C4-2B (cell line): ENCODE data around the gene RRN3.
A peak's percentile ranks its signal among the peaks of the same experiment; 100 is the strongest.
"Not testable (repeated sequence)": the region's sequence is repeated elsewhere in the genome, so short reads cannot be mapped to it uniquely, and the experiment has no call there.

Experiments used
- H3K27ac ChIP-seq: fragments of 450-650 bp; 2 replicates; pipeline ENCODE4 v1.5.1; 2017
- CTCF ChIP-seq: fragments of 450-650 bp; conservative IDR thresholded peaks from 2 replicates; pipeline ENCODE4 v1.5.1; 2017; ENCODE audit warnings: mild to moderate bottlenecking
- ZFX ChIP-seq: fragments of 450-650 bp; IDR thresholded peaks from 2 replicates; pipeline ENCODE4 v1.6.1; 2017

RRN3 gene

GRCh38 chr16:15100372-15100987 lies 6.4 kb upstream of the RRN3 start:
- not testable (repeated sequence) for H3K27ac ChIP-seq

GRCh38 chr16:15099366-15099909 lies 5.4 kb upstream of the RRN3 start:
- not testable (repeated sequence) for H3K27ac ChIP-seq

DNA sequence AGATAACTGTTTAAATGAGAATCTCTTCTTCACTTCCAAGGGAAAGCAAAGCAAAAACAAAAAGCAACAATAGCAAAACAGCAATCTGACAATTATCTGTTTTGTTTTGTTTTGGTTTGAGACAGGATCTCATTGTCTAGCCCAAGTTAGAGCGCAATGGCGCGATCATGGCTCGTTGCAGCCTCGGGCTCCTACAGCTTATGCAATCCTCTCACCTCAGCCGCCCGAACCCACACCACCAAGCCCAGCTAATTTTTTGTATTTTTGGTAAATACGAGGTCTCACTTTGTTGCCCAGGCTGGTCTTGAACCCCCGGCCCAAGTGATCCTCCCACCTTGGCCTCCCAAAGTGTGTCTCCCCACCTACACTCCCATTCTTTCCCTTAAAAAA lies 2.5 kb upstream of the RRN3 start:
- H3K27ac ChIP-seq: not testable (repeated sequence)

DNA sequence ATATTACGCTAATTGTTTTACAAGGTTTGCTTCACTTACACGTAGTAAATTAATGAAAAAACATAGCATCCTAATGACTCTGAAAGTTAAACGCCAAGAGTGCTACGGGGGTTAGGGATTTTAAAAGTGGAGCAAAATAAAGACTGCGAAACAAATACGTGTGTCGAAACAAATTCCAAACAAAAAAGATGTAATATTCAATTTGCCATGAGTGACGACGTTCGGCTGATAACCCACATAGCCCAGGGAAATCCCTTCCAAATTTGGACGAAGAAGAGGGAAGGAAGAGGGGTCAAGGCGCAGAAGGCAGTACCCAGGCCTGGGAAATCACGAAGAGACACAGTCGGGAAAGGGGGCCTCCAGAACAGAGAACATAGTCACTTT lies 509 bp downstream of the RRN3 start:
- peak overlapping the region; percentile 47 for H3K27ac ChIP-seq

DNA sequence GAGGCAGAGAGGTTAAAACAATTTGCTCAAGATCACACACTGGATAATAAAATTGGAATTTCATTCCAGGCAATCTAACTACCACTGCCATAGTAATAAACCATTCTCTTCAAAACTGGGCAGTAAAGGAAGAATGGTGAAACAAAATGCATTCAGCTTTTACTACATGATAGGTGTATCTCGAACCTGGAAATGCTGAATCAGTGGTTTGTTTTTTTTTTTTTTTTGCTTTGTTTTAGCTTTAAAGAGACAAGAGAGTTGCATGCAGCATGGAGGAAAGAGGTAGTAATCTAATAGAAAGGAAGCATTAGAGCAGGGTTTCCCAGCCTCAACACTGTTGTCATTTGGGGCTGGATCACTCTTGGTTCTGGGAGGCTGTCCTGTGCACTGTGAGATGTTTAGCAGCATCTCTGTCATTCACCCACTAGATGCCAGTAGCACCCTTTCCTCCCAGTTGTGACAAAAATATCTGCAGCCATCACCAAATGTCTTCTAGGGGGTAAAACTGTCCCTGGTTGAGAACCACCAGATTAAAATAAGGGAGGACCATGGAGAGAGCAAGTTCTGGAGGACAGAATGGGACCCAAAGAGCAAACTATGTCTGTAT lies 3.3 kb downstream of the RRN3 start:
- not testable (repeated sequence) for H3K27ac ChIP-seq

DNA sequence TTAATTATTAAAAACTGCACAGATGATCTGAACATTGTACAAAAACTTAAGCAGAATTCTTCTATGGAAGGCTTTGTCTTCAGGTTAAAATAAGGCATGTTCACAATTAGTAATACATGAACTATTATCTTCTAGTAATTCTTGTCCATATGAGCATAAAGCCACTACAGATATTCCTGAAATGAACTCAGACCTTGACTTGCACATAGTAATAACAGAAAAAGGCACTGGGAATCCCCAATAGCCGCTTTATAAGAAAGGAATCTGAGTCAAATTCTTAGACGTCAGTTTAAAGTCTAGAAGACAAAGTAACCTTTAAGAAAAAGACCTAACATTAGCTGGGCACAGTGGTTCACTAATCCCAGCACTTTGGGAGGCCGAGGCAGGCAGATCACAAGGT lies 11.3 kb downstream of the RRN3 start:
- not testable (repeated sequence) for H3K27ac ChIP-seq

- not testable (repeated sequence) for H3K27ac ChIP-seq
Measured at GRCh38 chr16:15080883-15081282, 13.2 kb downstream of the RRN3 start.

DNA sequence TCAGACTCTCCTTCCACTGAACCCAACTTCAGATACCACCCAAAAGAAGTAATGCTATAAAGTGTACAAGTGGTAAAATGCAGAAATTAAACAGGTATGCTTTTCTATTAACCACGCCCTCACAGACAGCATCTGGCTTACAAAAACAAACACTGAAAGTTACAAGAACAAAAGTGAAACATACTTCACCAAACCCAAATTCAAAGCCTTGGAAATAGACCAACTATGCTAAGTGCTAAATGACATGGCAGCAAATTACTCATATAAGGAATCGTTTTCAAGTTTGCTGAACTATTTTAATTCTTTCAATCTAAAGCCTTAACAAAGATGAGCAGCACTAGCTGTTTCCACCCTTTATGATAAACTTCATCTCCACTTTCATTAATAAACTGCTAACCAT lies 17.9 kb downstream of the RRN3 start:
- H3K27ac ChIP-seq: not testable (repeated sequence)

- no peak overlapping the region for H3K27ac ChIP-seq
- TF ChIP-seq CTCF: no peak
- TF ChIP-seq ZFX: no peak
Measured at GRCh38 chr16:15073101-15073500, 21.0 kb downstream of the RRN3 start.

- peak; percentile 73 for TF ChIP-seq CTCF
- not testable (repeated sequence) for H3K27ac ChIP-seq
Measured at GRCh38 chr16:15071916-15072769, 21.9 kb downstream of the RRN3 start.

DNA sequence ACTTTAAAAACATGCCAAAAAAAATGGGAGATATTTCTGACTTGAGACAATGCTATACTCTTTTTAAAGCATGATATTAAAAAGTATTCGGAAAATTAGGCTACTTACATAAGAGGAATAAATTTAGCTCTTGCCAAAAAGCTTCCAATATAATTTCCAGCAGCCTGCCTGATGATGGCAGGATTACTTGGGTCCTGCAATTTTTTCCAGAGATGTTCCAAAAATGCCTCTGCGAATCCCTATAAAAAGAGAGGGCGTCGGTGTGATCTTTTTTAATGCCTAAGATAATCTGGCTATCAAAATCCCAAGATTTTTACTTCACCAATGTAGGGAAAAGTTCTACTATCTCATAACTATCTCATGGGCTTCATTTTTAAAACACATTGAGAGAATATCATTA lies 23.1 kb downstream of the RRN3 start:
- H3K27ac ChIP-seq: not testable (repeated sequence)

GRCh38 chr16:15066690-15067089 lies 27.4 kb downstream of the RRN3 start:
- H3K27ac ChIP-seq: not testable (repeated sequence)

DNA sequence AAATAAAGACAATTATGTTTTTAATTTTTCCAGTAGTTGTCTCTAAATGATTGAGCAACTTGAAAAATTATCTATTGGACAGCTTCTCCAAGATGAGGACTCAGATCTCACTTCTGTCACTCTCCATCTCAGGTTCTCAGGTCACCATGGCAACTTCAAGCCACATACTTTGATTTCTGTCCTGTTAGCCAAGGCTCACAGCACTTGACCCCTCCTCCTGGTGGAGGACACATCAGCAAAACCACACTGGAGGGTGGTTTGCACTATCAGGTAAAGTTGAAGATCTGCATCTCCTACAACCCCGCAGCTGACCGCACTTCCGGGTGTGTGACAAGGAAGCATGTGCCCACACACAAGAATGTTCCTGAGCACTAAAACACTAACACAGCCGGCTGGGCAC lies 28.1 kb downstream of the RRN3 start:
- not testable (repeated sequence) for H3K27ac ChIP-seq

GRCh38 chr16:15062085-15062810 lies 31.8 kb downstream of the RRN3 start:
- peak overlapping the region; percentile 58 for H3K27ac ChIP-seq
